ENCODE data around the gene KLF3. TPM values are rescaled to one million over a fixed set of nuclear protein-coding genes. Genes with fewer than 3 reads are reported as not detected.
A peak's percentile ranks its signal among the peaks of the same experiment; 100 is the strongest.

KLF3 gene
- total RNA-seq, 1 experiment from 2014 or later: 14.6 TPM

GRCh38 chr4:38664706-38665401 is 855 bp downstream of the KLF3 start:
- H3K36me3 ChIP-seq (ENCODE audit: low read depth, low read length): no peaks in the 10 kb centered on the region
- H3K9ac ChIP-seq (ENCODE audit: low read length): peak overlapping the region; percentile 96
- H3K9me3 ChIP-seq (ENCODE audit: low read length): no peaks in the 10 kb centered on the region
- peak overlapping the region; percentile 87 for H3K4me3 ChIP-seq (ENCODE audit: low read length)
- H3K79me2 ChIP-seq (ENCODE audit: low read length): peaks cover 64% of the 10 kb centered on the region
- H3K4me2 ChIP-seq (ENCODE audit: low read length): peak overlapping the region; percentile 82
- DNase-seq (peak; percentile 39), ATAC-seq (0 out of 2 replicates have a peak, but pooled peaks have one; percentile 0)
- H3K4me1 ChIP-seq (ENCODE audit: insufficient read depth, low read length): peaks cover 27% of the 10 kb centered on the region
- TF ChIP-seq EZH2 (IDR thresholded peaks at IDR 0.05; ENCODE audit: low read length, unreplicated experiment) (no peak), EZH2phosphoT487 (IDR thresholded peaks at IDR 0.05; ENCODE audit: borderline replicate concordance, low read length) (no peak), CTCF (conservative IDR thresholded peaks at IDR 0.05; ENCODE audit: low read depth, low read length) (no peak)
- CTCF ChIA-PET: no interaction called here
- H3F3A ChIP-seq (ENCODE audit: low read length, unreplicated experiment): no peaks in the 10 kb centered on the region
- intact Hi-C loops (cut with micrococcal nuclease): loop anchor here (1.0 to 10.0 kb wide), 2 partner anchors 44 to 100 kb away; no protein-coding TSS in a partner anchor
- peak overlapping the region; percentile 81 for H3K27ac ChIP-seq (ENCODE audit: low read length)
- POLR2A ChIA-PET (ENCODE audit: unreplicated experiment): no interaction called here
- no TSS peak for BruUV-seq (replicated peaks)
- no peaks in the 10 kb centered on the region for H3K9me2 ChIP-seq (replicated peaks; ENCODE audit: low read length)
- H4K20me1 ChIP-seq (ENCODE audit: low read length): no peaks in the 10 kb centered on the region
- H3K27me3 ChIP-seq (ENCODE audit: low read length): no peaks in the 10 kb centered on the region
- peak overlapping the region; percentile 34; the same call in 1 of the 2 replicates for H2AFZ ChIP-seq (ENCODE audit: low read length)

GRCh38 chr4:38665551-38666411 is 1.8 kb downstream of the KLF3 start:
- H3K36me3 ChIP-seq (ENCODE audit: low read depth, low read length): no peaks in the 10 kb centered on the region
- BruUV-seq (replicated peaks): no TSS peak
- no peaks in the 10 kb centered on the region for H3F3A ChIP-seq (ENCODE audit: low read length, unreplicated experiment)
- H3K9me3 ChIP-seq (ENCODE audit: low read length): no peaks in the 10 kb centered on the region
- H3K27me3 ChIP-seq (ENCODE audit: low read length): no peaks in the 10 kb centered on the region
- CTCF ChIA-PET: no interaction called here
- H3K4me2 ChIP-seq (ENCODE audit: low read length): peak overlapping the region; percentile 82
- intact Hi-C loops (cut with micrococcal nuclease): loop anchor here (10.0 kb wide), 1 partner anchor 101 kb away; no protein-coding TSS in a partner anchor
- no peak overlapping the region for H2AFZ ChIP-seq (ENCODE audit: low read length)
- H3K9me2 ChIP-seq (replicated peaks; ENCODE audit: low read length): no peaks in the 10 kb centered on the region
- H3K4me3 ChIP-seq (ENCODE audit: low read length): peak overlapping the region; percentile 87
- H4K20me1 ChIP-seq (ENCODE audit: low read length): no peaks in the 10 kb centered on the region
- peak overlapping the region; percentile 96 for H3K9ac ChIP-seq (ENCODE audit: low read length)
- H3K79me2 ChIP-seq (ENCODE audit: low read length): peaks cover 74% of the 10 kb centered on the region
- ATAC-seq (no peak), DNase-seq (peak; percentile 1)
- POLR2A ChIA-PET (ENCODE audit: unreplicated experiment): no interaction called here
- TF ChIP-seq EZH2phosphoT487 (IDR thresholded peaks at IDR 0.05; ENCODE audit: borderline replicate concordance, low read length) (no peak), CTCF (conservative IDR thresholded peaks at IDR 0.05; ENCODE audit: low read depth, low read length) (no peak), EZH2 (IDR thresholded peaks at IDR 0.05; ENCODE audit: low read length, unreplicated experiment) (no peak)
- peaks cover 36% of the 10 kb centered on the region for H3K4me1 ChIP-seq (ENCODE audit: insufficient read depth, low read length)
- H3K27ac ChIP-seq (ENCODE audit: low read length): peak overlapping the region; percentile 81
